ENCODE results near the gene IL21R.

The IL21R gene

DNA sequence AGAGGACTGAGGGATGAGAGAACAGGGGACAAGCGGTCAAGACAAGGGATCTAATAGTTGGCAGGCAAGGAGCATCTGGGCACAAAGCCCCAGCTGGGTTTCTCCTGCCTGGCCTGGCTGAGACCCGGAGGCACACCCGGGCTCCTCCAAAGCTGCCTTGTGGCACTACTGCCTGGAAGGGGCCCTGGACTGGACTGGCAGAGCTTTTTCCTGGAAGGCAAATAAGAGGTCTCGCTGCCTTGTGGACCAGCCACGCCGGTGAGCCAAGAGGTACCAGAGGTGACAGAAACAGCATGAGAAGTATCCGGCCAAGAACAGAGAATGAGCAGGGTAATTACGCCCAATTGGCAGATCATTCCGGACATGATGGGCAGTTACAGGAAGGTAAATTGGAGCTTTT, 83.2 kb downstream of the IL21R start:
- DNase-seq (ENCODE audit: low read depth in 2 of 2): no peak

- DNase-seq (ENCODE audit: low read depth in 2 of 2): no peak
Observed at GRCh38 chr16:27485811-27486210, 83.8 kb downstream of the IL21R start.

GRCh38 chr16:27486344-27486743, 84.4 kb downstream of the IL21R start:
- no peak for DNase-seq (ENCODE audit: low read depth in 2 of 2)

DNA sequence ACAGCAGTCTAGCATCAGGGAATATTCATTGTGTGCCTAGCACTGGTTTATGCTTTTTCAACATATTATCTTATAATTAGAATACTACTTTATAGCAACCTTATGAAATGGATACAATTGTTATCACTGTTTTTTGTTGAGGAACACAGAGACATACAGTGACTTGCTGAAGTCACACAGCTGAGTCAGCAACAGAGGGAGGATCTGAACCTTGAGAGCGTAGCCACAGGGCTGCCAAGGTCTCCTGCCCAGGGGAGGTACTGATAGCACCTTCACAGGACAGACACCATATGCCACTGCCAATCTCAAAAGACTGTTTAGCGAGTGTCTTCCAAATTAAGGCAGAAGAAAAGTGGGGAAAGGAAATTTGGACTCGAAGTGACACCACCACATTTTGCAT, 84.8 kb downstream of the IL21R start:
- no peak for DNase-seq (ENCODE audit: low read depth in 2 of 2)

DNA sequence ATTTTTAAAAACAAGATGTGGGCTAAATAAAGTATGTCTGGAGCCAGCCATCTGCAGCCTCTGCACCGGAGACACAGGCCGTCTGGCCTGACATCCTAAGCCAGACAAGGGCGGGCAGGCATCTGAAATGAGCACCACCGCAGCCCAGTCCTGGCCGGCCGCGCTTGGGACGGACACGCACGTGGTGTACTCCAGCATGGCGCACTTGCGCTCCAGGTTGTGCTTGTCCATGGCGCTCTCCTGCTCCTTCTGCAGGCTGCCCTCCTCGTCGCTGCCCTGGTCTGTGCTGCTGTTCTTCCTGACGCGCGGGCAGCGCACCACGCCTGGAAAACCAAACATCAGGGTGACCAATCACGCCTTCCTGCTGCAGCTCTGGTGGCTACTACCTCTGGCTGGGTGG, 87.4 kb downstream of the IL21R start:
- DNase-seq (ENCODE audit: low read depth in 2 of 2): no peak

- no peak for DNase-seq (ENCODE audit: low read depth in 2 of 2)
Observed at GRCh38 chr16:27489906-27490305, 87.9 kb downstream of the IL21R start.

GRCh38 chr16:27491894-27492587, 90.1 kb downstream of the IL21R start:
- DNase-seq (ENCODE audit: low read depth in 2 of 2): no peak

DNA sequence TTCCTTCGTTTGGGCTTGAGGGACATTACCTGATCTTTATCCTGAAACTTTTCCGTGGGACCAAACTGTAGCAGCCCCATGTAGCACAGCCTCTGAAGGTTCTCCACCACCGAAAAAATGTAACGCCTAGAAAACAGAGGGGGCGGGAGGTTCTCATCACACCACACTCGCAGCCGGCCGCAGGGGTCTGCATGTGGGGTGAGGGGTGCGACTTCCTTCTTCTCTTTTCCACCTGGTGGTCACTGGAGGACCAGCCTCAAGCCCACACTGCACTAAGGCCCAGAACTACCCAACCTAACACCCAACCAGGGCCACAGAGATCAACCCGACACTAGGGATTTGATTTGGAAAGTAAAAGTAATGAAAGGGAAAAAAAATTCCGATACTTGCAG, 90.6 kb downstream of the IL21R start:
- DNase-seq (ENCODE audit: low read depth in 2 of 2): no peak

DNA sequence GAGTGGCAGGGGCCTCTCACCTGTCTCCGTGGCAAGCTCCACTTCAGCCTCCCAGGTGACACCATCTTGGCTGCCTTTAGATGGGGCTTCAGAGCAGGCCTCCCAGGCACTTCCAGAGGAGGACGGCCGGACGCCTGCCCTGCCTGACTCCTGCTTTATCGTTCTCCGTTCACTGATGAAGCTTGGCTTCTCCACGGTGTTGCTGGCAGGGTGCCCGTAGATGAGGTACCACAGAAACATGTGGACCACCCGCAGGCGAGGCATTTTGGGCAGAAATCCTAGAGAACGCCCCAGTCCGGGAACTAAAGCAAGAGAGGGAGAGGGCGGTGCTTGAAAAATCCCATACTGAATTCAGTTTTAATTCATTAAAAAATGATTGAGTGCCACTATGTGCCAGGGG, 93.2 kb downstream of the IL21R start:
- no peak for DNase-seq (ENCODE audit: low read depth in 2 of 2)

DNA sequence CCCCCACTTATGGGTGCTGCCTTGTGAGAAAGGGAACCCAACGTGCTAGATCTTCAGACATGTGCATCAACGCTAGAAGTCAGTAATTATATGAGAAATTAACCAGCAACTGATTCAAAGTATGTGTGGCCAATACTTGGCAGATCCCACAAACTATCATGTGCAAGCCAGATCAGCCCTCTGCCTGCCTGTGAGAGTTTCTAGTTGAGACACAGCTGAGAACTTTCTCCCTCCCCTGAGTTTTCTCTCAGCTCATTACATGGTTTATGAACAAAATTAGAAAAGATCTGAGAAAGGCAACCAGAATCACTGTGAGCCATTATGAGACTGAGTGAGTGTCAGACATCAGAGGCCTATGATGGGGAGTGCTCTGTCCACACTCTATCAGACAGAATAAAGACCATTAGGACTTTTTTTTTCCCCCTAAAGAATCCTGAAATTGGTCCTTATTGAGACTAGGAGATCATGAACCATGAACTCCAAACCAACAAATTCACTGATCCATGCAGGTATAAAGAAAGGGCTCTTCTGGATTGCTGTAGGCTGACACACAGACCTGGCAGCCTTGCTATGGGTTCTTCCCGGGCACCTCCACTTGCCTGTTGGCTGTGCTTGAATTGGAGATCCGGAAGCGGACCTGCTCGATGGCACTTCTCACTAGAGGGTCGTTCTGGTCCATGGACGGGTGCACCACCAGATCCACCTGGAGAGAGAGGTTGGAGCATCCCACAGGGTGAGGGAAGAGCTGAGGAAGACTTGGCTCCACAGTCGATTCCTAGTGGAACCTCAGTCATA, 96.3 kb downstream of the IL21R start:
- DNase-seq (ENCODE audit: low read depth in 2 of 2): no peak

DNA sequence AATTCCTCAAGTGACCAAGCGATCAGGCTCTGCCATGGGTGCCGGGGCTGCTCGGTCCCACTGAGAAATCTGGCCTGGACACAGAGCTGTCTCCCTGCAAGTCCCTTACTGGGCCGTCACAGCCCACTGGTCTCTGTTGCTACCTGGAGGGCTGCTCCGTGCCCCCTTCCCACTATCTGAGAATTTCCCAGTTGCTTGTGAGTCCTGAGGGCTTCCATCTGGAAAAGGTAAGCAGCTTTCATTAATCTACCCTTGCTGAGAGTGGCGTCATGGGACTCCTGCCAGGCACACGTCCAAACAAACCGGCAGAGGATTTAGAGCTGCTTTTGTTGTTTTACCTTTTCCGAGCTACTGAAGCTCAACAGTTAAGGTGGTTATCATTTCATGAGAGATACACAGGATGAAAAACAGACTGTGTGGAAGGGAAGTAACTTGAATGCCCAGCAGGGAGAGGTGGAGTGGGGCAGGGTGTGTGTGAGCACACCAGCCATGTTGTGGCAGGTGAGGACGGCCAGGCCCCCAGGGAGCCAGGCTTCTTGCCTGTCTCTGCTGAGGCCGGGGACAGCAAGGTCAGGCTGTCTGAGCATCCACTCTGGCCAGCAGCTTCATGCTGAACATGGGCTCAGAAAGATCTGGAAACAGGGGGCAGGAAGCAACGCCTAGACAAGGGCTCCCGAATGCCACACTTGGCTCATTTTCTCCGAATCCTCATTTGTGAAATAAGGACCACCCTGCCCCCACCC, 97.1 kb downstream of the IL21R start:
- no peak for DNase-seq (ENCODE audit: low read depth in 2 of 2)

DNA sequence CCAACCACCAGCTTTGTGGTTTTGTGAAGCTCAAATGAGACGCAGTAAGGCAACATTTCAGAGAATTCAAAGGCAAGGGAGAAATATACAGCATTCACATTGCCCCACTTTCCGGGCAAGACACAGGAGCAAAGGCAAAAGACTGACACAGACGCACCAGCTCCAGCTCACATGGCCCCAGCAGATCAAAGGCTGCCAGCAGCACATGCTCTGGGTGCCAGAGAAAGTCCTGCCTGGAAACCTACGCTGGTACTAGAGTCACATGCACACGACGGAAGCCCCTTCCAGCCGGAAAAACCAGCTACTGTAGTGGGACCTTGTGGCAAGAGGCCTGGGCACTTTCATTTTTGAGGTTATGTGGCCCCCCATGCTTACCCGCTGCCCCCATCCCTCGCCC, 97.7 kb downstream of the IL21R start:
- no peak for DNase-seq (ENCODE audit: low read depth in 2 of 2)

DNA sequence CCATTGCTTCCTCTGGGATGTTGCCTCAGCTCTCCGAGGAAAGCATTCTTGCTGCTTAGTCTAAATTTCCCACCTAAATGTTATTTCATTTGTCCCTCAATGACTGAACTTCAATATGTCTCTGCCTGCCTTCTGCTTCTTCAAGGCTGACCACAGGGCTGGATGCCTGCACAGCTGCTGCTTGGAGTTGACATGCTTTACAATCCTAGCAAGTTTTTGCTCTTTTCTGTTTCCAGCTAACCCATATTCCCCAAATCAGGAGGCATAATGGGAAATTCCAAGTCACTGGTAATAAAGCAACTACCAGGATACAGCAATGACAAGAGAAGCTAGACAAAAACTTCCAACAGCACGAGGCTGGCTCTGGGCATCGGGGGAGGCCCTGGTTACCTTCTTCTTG, 98.8 kb downstream of the IL21R start:
- no peak for DNase-seq (ENCODE audit: low read depth in 2 of 2)
